ENCODE data around the gene EIF4EBP2.

The EIF4EBP2 gene

DNA sequence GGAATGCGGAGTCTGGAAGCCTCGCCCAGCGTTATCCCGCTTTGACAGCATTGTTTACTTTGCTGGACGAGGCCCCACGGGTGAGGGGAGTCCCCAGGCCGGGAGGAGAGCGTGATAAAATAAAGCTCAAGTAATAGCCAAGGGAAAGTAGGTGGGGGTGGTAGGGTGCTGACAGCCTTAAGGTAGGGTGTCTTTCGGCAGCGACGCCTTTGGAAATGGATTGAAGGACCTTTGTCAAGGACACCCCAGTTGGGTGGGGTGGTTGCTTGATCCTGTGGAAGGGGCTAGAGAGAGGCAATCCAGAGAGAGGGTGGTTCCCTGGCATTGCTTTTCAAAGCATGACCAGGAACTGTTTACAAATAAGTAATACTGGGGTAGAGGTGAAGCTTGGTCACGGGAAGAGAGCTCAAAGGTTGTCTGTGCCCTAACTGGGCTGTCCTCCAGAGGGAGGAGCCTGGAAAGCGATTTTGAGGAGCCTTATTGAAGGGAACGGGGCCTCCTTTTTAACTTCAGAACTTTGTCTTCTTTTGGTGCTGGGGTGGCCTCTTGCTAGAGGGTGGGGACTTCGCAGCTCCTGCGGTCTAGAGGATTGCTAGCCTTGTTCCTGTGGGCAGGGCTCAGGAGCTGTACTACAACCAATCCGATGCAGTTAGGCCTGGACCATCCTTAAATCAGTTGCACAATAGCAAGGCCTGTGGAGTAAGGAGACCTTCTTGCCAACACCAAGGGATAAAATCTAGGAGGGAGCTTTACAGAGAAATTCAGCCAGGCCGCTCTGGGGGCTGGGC lies 1.3 kb downstream of the EIF4EBP2 start:
- DNase-seq (ENCODE audit: low spot score) = peak; percentile 70
- TF ChIP-seq, protein P1, sequence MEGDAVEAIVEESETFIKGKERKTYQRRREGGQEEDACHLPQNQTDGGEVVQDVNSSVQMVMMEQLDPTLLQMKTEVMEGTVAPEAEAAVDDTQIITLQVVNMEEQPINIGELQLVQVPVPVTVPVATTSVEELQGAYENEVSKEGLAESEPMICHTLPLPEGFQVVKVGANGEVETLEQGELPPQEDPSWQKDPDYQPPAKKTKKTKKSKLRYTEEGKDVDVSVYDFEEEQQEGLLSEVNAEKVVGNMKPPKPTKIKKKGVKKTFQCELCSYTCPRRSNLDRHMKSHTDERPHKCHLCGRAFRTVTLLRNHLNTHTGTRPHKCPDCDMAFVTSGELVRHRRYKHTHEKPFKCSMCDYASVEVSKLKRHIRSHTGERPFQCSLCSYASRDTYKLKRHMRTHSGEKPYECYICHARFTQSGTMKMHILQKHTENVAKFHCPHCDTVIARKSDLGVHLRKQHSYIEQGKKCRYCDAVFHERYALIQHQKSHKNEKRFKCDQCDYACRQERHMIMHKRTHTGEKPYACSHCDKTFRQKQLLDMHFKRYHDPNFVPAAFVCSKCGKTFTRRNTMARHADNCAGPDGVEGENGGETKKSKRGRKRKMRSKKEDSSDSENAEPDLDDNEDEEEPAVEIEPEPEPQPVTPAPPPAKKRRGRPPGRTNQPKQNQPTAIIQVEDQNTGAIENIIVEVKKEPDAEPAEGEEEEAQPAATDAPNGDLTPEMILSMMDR (IDR thresholded peaks at IDR 0.05; ENCODE audit: extremely low read depth, missing control alignments) = no peak

DNA sequence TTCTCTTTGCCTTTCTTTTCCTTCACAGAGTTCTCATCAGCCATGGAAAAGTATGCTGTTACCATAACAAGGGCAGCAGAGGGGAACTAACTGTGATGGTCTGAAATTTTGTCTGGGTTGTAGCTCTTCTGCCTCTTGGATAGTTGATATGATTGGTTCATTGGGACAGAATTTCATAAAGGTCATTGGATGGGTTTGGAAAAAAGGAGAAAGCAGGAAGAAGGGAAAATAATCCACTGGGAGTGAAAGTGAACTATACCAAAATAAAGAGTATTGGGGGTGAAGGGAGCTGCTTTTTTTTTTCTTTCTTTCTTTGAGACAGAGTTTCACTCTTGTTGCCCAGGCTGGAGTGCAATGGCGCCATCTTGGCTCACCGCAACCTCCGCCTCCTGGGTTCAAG lies 5.8 kb downstream of the EIF4EBP2 start:
- TF ChIP-seq, protein P1 (IDR thresholded peaks at IDR 0.05; ENCODE audit: extremely low read depth, missing control alignments) = no peak

DNA sequence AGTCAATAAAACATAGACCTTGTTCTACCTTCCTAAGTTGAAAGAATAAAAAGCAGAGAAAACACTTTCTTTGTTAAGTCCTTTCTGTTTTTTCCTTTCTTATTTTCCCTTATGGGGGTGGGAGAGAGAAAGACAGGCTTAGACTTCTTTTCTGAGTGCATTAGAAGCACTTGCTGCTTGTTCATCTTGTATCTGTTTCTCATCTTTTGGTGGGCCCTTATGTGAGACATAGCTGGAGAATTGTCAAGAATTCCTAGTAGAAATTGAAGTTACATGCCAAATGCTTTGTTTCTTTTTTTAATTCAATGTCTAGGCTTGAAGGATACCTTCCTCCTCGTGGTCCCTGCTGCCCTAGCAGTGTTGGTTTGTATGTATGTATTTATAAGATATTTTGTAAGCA lies 6.7 kb downstream of the EIF4EBP2 start:
- TF ChIP-seq, protein P1 (IDR thresholded peaks at IDR 0.05; ENCODE audit: extremely low read depth, missing control alignments) = no peak
- no peak for DNase-seq (ENCODE audit: low spot score)

More for the DNA sequence above, 5.8 kb downstream of the EIF4EBP2 start:
- DNase-seq (ENCODE audit: low spot score) = no peak

DNA sequence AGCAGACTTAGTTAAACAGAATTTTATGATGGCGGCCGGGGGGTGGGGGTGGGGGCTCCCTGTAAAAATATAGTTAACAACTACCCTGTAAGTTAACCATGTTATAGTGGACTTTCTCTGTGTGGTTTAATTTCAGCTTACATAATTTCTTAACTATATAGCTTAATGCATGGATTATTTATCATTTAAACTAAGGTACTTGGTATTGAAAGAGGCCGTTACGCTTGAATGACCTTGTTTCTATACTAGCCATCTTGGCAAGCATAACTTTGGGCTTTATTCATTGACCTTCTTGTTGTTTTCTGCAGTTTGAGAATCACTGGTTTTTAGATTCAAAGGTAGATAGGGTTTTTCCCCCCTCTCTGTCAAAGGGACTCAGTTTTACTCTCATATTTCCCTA lies 8.4 kb downstream of the EIF4EBP2 start:
- TF ChIP-seq, protein P1 (IDR thresholded peaks at IDR 0.05; ENCODE audit: extremely low read depth, missing control alignments) = no peak
- no peak for DNase-seq (ENCODE audit: low spot score)

DNA sequence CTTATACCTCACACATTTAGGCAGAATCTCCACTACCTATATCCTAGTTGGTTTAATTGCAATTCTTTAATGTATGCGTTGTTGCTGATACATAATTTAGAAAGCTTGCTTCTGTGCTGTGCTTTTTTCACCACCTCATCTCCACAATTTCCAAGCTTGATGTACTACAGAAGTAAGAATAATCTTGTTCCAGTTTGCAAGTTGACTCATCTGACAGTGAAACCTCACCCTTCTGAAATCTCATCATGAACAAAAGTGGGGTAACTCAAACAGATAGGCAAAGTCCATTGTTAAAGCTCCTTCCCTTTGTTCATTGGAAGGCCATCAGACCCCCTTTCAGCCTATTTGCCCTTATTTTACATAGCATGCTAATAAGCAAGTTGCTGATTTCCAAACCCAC lies 13.6 kb downstream of the EIF4EBP2 start:
- DNase-seq (ENCODE audit: low spot score) = peak; percentile 9
- TF ChIP-seq, protein P1 (IDR thresholded peaks at IDR 0.05; ENCODE audit: extremely low read depth, missing control alignments) = no peak

DNA sequence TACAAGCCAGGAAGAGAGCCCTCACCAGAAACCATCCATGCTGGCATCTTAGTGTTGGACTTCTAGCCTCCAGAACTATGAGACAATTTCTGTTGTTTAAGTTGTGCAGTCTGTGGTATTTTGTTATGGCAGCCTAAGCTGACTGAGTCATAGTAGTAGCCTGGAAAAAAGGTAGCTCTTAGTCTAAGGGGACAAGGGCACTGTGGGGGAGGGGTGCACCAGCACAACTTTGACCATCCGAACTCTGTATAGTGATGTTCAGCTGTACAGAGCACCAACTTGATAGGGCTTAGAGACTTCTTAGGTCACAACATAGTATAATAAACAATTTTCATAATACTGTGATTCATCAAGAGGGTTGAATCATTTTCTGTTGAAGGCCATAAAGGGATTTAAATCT lies 14.3 kb downstream of the EIF4EBP2 start:
- TF ChIP-seq, protein P1 (IDR thresholded peaks at IDR 0.05; ENCODE audit: extremely low read depth, missing control alignments) = no peak
- DNase-seq (ENCODE audit: low spot score) = no peak

DNA sequence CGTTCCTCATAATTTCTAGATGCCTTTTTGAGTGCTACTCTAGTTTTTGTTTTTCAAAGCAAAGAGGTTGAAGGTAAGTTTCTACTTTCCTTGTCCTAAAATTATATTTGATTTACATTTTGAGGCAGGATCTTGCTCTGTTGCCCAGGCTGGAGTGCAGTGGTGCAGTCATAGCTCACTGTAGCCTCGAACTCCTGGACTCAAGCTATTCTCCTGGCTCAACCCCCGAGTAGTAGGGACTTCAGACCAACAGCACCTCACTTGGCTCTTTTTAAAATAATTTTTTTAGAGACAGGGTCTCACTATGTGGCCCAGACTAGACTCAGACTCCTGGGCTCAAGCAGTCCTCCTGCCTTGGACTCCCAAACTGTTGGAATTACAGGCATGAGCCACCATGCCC lies 14.8 kb downstream of the EIF4EBP2 start:
- TF ChIP-seq, protein P1 (IDR thresholded peaks at IDR 0.05; ENCODE audit: extremely low read depth, missing control alignments) = no peak
- no peak for DNase-seq (ENCODE audit: low spot score)
